ENCODE results near the gene ARTN. TPM values are rescaled to one million over a fixed set of nuclear protein-coding genes. Genes with fewer than 3 reads are reported as not detected.

ARTN gene
- total RNA-seq, 3 donors from 2014 or later (not counting 1 experiment from before 2014, with no cell fraction given): 1.4 TPM; not detected in 2

- H3K27me3 Mint-ChIP-seq (ENCODE audit: low read depth in 2 of 2): no peaks in the 10 kb centered on the region
- DNase-seq (no peak), ATAC-seq (no peak)
- H3K36me3 ChIP-seq (ENCODE audit: control insufficient read depth, insufficient read depth, low read length): no peaks in the 10 kb centered on the region
- H3K27me3 ChIP-seq (ENCODE audit: control insufficient read depth, insufficient read depth, low read length): no peaks in the 10 kb centered on the region
- TF ChIP-seq CTCF (IDR thresholded peaks at IDR 0.05): no peak
- no peaks in the 10 kb centered on the region for H3K36me3 Mint-ChIP-seq
- H3K4me3 ChIP-seq (ENCODE audit: low read length): no peak overlapping the region
- H3K4me1 Mint-ChIP-seq: no peaks in the 10 kb centered on the region
- no peaks in the 10 kb centered on the region for H3K9me3 ChIP-seq (ENCODE audit: control insufficient read depth, insufficient read depth, low read length)
- intact Hi-C loops (cut with micrococcal nuclease): no loop called here
- WGBS (ENCODE audit: insufficient coverage): 100% methylated on average over 2 of the region's 2 CpGs
- no peak overlapping the region for H3K27ac ChIP-seq (ENCODE audit: low read length)
- no peak overlapping the region for H3K27ac Mint-ChIP-seq
- no peaks in the 10 kb centered on the region for H3K9me3 Mint-ChIP-seq
- no peak overlapping the region for H3K4me3 Mint-ChIP-seq
- no peaks in the 10 kb centered on the region for H3K4me1 ChIP-seq (ENCODE audit: control insufficient read depth, insufficient read depth, low read length)
Observed at GRCh38 chr1:43908226-43908625, 25.4 kb upstream of the ARTN start.

GRCh38 chr1:43908858-43909257, 24.7 kb upstream of the ARTN start:
- no peaks in the 10 kb centered on the region for H3K9me3 Mint-ChIP-seq
- H3K4me3 ChIP-seq (ENCODE audit: low read length): no peak overlapping the region
- intact Hi-C loops (cut with micrococcal nuclease): no loop called here
- no peaks in the 10 kb centered on the region for H3K27me3 ChIP-seq (ENCODE audit: control insufficient read depth, insufficient read depth, low read length)
- DNase-seq: no peak
- H3K27ac Mint-ChIP-seq: no peak overlapping the region
- H3K9me3 ChIP-seq (ENCODE audit: control insufficient read depth, insufficient read depth, low read length): no peaks in the 10 kb centered on the region
- no peaks in the 10 kb centered on the region for H3K4me1 ChIP-seq (ENCODE audit: control insufficient read depth, insufficient read depth, low read length)
- TF ChIP-seq CTCF (IDR thresholded peaks at IDR 0.05): no peak
- H3K4me1 Mint-ChIP-seq: no peaks in the 10 kb centered on the region
- no peak overlapping the region for H3K27ac ChIP-seq (ENCODE audit: low read length)
- H3K27me3 Mint-ChIP-seq (ENCODE audit: low read depth in 2 of 2): no peaks in the 10 kb centered on the region
- H3K36me3 ChIP-seq (ENCODE audit: control insufficient read depth, insufficient read depth, low read length): no peaks in the 10 kb centered on the region
- WGBS (ENCODE audit: insufficient coverage): 94% methylated on average over 5 of the region's 5 CpGs
- ATAC-seq: no peak
- H3K4me3 Mint-ChIP-seq: no peak overlapping the region
- no peaks in the 10 kb centered on the region for H3K36me3 Mint-ChIP-seq

- Mint-ChIP-seq H3K27ac (no peak overlapping the region), H3K27me3 (ENCODE audit: low read depth in 2 of 2) (no peaks in the 10 kb centered on the region), H3K9me3 (no peaks in the 10 kb centered on the region), H3K4me1 (no peaks in the 10 kb centered on the region), H3K36me3 (no peaks in the 10 kb centered on the region), H3K4me3 (no peak overlapping the region)
- TF ChIP-seq CTCF (IDR thresholded peaks at IDR 0.05): no peak
- WGBS (ENCODE audit: insufficient coverage): 96% methylated on average over 1 of the region's 1 CpG
- intact Hi-C loops (cut with micrococcal nuclease): no loop called here
- no peaks in the 10 kb centered on the region for H3K36me3 ChIP-seq (ENCODE audit: control insufficient read depth, insufficient read depth, low read length)
- H3K4me3 ChIP-seq (ENCODE audit: low read length): no peak overlapping the region
- no peaks in the 10 kb centered on the region for H3K9me3 ChIP-seq (ENCODE audit: control insufficient read depth, insufficient read depth, low read length)
- no peaks in the 10 kb centered on the region for H3K27me3 ChIP-seq (ENCODE audit: control insufficient read depth, insufficient read depth, low read length)
- H3K27ac ChIP-seq (ENCODE audit: low read length): no peak overlapping the region
- no peak for DNase-seq
- H3K4me1 ChIP-seq (ENCODE audit: control insufficient read depth, insufficient read depth, low read length): no peaks in the 10 kb centered on the region
- no peak for ATAC-seq
Observed at GRCh38 chr1:43910343-43910742, 23.3 kb upstream of the ARTN start.

GRCh38 chr1:43912607-43913006, 21.0 kb upstream of the ARTN start:
- Histone ChIP-seq H3K4me3 (ENCODE audit: low read length) (no peak overlapping the region), H3K27me3 (ENCODE audit: control insufficient read depth, insufficient read depth, low read length) (no peaks in the 10 kb centered on the region), H3K4me1 (ENCODE audit: control insufficient read depth, insufficient read depth, low read length) (no peaks in the 10 kb centered on the region), H3K9me3 (ENCODE audit: control insufficient read depth, insufficient read depth, low read length) (no peaks in the 10 kb centered on the region), H3K27ac (ENCODE audit: low read length) (no peak overlapping the region), H3K36me3 (ENCODE audit: control insufficient read depth, insufficient read depth, low read length) (no peaks in the 10 kb centered on the region)
- DNase-seq (no peak), ATAC-seq (no peak)
- H3K27ac Mint-ChIP-seq: no peak overlapping the region
- no peaks in the 10 kb centered on the region for H3K36me3 Mint-ChIP-seq
- intact Hi-C loops (cut with micrococcal nuclease): no loop called here
- H3K4me3 Mint-ChIP-seq: no peak overlapping the region
- 91% methylated on average over 2 of the region's 2 CpGs for WGBS (ENCODE audit: insufficient coverage)
- no peaks in the 10 kb centered on the region for H3K4me1 Mint-ChIP-seq
- TF ChIP-seq CTCF (IDR thresholded peaks at IDR 0.05): no peak
- no peaks in the 10 kb centered on the region for H3K27me3 Mint-ChIP-seq (ENCODE audit: low read depth in 2 of 2)
- H3K9me3 Mint-ChIP-seq: no peaks in the 10 kb centered on the region

Measured in natural killer cell (primary cell).